Medulla oblongata (tissue), 1 donor: ENCODE data around the gene INPPL1.
A peak's percentile ranks its signal among the peaks of the same experiment; 100 is the strongest.
"Not testable (repeated sequence)": the region's sequence is repeated elsewhere in the genome, so short reads cannot be mapped to it uniquely, and the experiment has no call there.

Experiments used
- DNase-seq: peaks from one replicate; pipeline ENCODE4 v3.0.0-alpha.2; 2015; ENCODE audit errors: extremely low spot score

Gene INPPL1

GRCh38 chr11:72224564-72225410 is at the start of gene INPPL1:
TSS of gene INPPL1 (plus strand) at chr11:72224767. CDS start at chr11:72224985, 218 bp downstream.
- DNase-seq, result peak; percentile 70

GRCh38 chr11:72177656-72178055 is 46.9 kb upstream of the INPPL1 start:
- no peak for DNase-seq

- DNase-seq, result no peak
Observed at GRCh38 chr11:72179049-72179803, 45.3 kb upstream of the INPPL1 start.

GRCh38 chr11:72179804-72180396 is 44.7 kb upstream of the INPPL1 start:
- DNase-seq, result no peak

- not testable (repeated sequence) for DNase-seq
Observed at GRCh38 chr11:72180892-72181552, 43.5 kb upstream of the INPPL1 start.

- DNase-seq, result not testable (repeated sequence)
Observed at GRCh38 chr11:72181553-72181958, 43.0 kb upstream of the INPPL1 start.

- DNase-seq, result no peak
Observed at GRCh38 chr11:72188267-72188666, 36.3 kb upstream of the INPPL1 start.

GRCh38 chr11:72189455-72190250 is 34.9 kb upstream of the INPPL1 start:
- peak; percentile 64 for DNase-seq

GRCh38 chr11:72190631-72191071 is 33.9 kb upstream of the INPPL1 start:
- DNase-seq, result no peak

GRCh38 chr11:72191961-72192381 is 32.6 kb upstream of the INPPL1 start, which contains the start of gene FOLR1:
TSS of gene FOLR1 (plus strand) at chr11:72192140. CDS start at chr11:72192174, 34 bp downstream.
- DNase-seq, result no peak

- no peak for DNase-seq
Observed at GRCh38 chr11:72195518-72196270, 28.9 kb upstream of the INPPL1 start.

- not testable (repeated sequence) for DNase-seq
Observed at GRCh38 chr11:72201445-72201844, 23.1 kb upstream of the INPPL1 start.

GRCh38 chr11:72202571-72202970 is 22.0 kb upstream of the INPPL1 start:
- DNase-seq, result no peak

GRCh38 chr11:72203163-72203562 is 21.4 kb upstream of the INPPL1 start:
- DNase-seq, result no peak

- no peak for DNase-seq
Observed at GRCh38 chr11:72204886-72205285, 19.7 kb upstream of the INPPL1 start.

- DNase-seq, result not testable (repeated sequence)
Observed at GRCh38 chr11:72206794-72207193, 17.8 kb upstream of the INPPL1 start.

GRCh38 chr11:72208281-72208680 is 16.3 kb upstream of the INPPL1 start:
- DNase-seq, result no peak

GRCh38 chr11:72209101-72209500 is 15.5 kb upstream of the INPPL1 start:
- DNase-seq, result no peak

- no peak for DNase-seq
Observed at GRCh38 chr11:72216638-72217037, 7.9 kb upstream of the INPPL1 start, which contains the start of gene FOLR2. TSS of gene FOLR2 (plus strand) at chr11:72216794. CDS start at chr11:72218585, 1,791 bp downstream.

- DNase-seq, result peak; percentile 65
Observed at GRCh38 chr11:72217841-72218240, 6.7 kb upstream of the INPPL1 start.
